HG02798 (cell line): ENCODE results near the gene RPS19BP1.
A peak's percentile ranks its signal among the peaks of the same experiment; 100 is the strongest.
"Not testable (repeated sequence)": the region's sequence is repeated elsewhere in the genome, so short reads cannot be mapped to it uniquely, and the experiment has no call there.

ENCODE experiments used
- ATAC-seq: cut with Tn5 transposase; IDR thresholded peaks from one replicate; pipeline ENCODE4 v1.9.1; 2021; ENCODE audit warnings: mild to moderate bottlenecking; ENCODE audit not compliant: unreplicated experiment, poor library complexity

Gene RPS19BP1

DNA sequence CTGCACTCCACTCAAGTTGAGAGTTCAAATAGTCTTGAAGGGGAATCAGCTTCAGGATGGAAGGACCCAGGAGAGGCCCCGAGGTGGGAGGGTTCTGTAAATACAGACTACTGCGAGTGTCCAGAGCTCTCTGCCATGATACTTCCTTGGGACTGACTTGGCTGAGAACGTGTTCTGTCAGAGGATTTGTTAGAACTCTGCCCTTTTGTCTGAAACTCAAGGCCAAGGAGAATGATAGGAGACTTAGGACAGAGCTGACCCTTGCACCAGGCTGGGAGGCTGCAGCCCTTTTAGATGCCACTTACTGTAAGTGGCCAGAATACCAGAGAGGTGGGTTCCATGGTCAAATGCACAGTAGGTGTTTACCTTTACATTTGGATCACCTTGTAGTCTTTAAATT is 15.1 kb downstream of the RPS19BP1 start:
- ATAC-seq = no peak

DNA sequence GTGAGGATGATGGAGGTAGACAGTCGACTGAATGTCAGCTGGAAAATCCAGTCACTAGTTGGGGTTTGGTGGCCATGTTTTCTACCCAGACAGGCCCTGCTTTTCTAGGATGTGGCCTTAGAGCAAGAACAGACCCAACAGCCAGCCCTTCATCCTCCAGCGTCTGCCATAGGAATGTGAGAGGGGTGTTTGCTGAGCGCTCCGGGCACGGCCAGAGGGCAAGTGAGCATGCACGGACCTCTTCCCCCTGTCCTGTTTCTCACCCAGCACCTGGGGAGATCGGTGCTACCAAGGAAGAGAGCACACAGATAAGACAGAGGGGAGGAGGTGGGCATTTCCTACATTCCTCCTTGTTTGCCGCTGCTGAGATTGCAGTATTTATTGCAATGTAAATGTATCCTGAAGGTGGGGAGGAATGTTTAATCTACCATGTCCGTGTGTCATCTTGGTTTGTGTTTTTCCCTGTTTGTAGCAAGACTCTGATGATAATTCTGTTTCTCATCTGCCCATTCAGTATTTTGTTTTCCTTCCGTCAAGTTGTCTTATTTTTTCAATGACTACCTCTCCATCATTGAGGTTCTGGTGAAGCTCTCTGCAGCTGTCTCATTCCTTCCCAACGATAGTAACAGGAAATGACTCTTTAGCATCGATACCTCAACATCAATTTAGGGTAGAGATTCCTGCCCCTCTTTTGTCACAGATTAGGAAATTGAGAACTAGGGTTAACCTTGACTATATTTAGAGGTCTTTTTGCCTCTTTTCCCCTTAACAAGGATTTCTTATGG is 17.1 kb downstream of the RPS19BP1 start:
- ATAC-seq = no peak

DNA sequence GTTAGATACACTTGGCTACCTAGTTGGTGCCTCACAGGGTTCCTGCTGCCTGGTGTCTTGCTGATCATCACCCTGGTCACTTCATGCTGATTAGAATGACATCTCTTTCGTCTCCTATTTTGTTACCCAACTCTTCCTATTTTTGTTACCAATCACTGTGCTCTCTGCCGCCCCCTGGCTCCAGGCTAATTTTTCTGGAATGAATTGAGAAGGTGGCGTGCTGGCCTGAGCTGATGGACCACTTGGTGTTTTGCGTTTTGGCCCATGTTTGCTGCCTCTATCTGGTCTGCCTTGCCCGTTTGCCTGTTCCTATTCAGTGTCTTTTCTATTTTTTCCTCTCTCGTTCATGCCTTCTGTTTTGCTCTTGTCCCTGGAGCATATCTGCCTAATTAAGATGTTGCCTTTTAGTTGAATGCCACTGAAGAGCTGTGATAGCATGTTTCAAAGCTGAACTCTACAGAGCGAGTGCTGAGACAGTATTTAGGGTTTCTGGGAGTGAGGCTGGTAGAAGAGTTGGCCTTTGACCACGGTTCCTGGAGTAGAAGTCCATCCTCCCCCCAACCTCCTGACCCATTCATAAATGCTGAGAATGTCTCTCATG is 18.1 kb downstream of the RPS19BP1 start:
- ATAC-seq = no peak

DNA sequence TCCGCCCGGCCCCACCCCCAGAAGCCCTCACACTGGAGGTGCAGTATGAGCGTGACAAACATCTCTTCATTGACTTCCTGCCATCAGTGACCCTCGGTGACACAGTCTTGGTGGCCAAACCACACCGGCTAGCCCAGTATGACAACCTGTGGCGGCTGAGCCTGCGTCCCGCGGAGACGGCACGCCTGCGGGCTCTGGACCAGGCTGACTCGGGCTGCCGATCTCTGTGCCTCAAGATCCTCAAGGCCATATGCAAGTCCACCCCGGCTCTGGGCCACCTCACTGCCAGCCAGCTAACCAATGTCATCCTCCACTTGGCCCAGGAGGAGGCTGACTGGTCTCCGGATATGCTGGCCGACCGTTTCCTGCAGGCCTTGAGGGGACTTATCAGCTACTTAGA is 18.8 kb downstream of the RPS19BP1 start:
- no peak for ATAC-seq

DNA sequence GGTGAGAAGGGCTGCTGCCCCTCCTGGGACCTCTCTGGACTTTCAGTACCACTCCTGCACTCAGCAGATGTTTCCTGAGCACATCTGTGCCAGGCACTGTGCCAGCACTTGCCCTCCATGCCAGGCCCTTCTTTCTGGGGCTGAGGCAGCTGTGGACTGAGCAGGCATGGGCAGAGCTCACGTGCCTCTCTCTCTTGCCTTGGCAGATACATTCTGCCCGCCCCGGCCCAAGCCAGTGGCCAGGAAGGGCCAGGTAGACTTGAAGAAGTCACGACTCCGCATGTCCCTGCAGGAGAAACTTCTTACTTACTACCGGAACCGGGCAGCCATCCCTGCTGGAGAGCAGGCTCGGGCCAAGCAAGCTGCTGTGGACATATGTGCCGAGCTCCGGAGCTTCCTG is 20.5 kb downstream of the RPS19BP1 start:
- no peak for ATAC-seq

DNA sequence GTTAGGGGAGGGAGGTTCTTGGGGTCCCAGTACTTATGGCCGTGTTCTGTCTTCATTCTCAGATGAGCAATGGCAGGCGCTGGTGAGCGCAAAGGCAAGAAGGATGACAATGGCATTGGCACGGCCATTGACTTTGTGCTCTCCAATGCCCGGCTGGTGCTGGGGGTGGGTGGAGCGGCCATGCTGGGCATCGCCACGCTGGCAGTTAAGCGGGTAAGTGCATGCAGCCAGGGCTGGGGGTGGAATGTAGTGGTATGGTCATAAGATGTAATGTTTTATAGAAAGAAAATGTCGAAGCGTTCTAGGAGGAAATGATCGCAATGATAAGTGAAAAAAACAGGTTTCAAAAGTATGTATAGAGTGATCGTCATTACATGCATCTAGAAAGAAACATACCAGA is 21.3 kb downstream of the RPS19BP1 start:
- no peak for ATAC-seq

DNA sequence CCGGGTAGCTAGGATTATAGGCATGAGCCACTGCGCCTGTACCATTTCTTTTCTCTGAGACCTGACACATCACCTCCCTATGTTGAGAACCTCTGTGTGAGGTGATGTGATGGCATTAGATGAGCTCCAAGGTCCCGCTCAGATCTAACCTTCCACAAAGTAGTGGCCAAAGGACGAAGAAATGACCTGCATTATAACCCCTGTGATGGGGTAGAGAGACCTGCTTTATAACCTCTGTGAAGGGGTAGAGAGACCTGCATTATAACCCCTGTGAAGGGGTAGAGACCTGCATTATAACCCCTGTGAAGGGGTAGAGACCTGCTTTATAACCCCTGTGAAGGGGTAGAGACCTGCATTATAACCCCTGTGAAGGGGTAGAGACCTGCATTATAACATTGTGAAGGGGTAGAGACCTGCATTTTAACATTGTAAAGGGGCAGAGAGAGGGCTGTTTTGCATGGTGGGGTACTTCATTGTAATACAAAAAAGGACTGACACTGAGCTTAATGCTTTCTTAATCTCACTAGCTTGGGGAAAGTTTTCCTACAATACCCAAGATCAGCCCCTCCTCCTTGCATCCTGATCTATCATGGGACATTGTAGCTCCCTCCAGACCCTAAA is 21.9 kb downstream of the RPS19BP1 start:
- no peak for ATAC-seq

DNA sequence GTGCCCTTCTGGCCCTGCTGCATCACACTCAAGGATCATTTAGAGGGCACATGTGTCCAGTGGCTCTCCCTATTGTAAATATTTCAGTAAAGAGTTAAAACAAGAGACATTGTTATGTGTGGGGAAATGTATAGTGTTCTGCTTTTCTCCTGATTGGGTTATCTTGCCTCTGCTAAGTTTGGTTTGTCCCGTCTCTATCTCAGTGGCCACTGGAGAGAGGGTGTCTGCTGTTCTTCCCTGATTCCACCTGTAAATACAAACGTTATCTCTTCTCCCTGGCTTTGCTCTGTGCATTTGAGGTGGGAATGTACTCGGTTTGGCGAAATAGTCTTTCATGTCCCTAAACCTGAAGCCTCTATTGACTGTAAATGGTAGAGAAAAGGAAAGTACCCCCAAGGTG is 24.2 kb downstream of the RPS19BP1 start:
- no peak for ATAC-seq

DNA sequence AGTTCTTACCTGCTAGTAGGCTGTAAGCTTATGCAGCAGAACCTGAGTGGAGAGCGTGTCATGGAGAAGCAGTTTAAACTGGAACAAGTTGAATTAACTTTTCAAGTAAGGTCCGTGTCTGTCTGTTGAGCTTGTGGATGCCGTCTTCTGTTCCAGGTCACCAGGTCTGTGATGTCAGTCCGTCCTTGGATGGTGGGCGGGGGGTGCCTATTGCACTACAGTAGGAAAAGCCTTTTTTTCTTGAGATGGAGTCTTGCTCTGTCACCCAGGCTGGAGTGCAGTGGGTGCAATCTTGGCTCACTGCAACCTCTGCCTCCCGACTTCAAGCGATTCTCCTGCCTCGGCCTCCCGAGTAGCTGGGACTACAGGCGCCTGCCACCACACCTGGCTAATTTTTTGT is 25.5 kb downstream of the RPS19BP1 start:
- ATAC-seq = not testable (repeated sequence)

DNA sequence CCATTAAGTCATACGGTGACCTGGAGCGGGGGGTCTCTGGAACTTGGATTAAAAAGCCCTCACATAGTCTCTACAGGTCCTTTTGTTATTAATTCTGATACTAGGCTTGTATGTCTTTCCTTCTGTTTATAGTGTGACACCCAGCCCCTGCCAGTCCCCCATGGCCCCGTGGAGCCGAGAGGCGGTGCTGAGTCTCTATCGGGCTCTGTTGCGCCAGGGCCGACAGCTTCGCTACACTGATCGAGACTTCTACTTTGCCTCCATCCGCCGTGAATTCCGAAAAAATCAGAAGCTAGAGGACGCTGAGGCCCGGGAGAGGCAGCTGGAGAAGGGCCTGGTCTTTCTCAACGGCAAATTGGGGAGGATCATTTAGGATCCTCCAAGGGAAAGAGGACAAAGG is 28.5 kb downstream of the RPS19BP1 start:
- no peak for ATAC-seq

DNA sequence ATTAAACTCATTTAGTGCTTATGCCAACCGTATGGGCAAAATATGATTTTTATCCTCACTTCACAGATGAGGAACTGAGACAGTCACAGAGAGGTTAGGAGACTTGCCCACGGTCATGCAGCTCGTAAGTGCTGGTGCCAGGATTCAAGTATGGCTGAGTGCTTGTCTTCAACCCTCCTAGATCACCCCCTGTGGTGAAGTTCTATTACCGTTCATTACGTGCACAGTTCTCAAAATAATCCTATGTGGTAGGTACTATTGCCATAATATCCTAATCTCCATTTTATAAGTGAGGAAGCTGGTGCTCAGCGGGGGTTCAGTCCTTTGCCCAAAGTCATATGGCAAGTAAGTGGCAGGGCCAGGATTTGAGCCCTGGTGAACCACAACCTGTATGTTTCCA is 28.9 kb downstream of the RPS19BP1 start:
- no peak for ATAC-seq

DNA sequence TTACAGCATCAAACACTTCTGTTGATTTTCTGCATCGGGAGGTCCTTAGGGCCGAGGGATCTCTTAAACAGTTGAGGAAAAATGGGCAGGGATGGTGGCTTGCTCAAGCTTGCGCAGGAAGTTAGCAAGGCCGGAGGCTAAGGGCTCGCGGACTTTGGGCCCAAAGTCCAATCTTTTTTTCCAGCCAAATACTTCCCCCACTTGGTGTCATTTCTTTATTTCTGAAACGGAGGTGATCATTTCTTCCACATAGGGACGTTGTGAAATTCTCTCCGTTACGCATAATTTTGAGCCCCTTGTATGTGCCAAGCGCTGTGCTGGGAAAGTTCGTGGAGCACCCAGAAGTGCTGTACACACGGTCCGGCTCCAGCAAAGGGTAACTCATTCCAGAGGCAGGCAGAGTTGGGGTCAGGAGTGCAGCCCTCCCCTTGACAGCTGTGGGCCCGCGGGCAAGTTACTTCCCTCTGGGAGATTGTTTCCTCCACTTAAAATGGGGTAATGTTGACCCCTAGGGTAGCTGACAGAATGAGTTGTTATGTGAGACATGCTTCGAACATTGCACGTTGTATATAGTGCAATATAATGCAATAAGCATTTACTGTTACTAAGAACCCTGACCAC is 29.6 kb downstream of the RPS19BP1 start:
- peak; percentile 1 for ATAC-seq

DNA sequence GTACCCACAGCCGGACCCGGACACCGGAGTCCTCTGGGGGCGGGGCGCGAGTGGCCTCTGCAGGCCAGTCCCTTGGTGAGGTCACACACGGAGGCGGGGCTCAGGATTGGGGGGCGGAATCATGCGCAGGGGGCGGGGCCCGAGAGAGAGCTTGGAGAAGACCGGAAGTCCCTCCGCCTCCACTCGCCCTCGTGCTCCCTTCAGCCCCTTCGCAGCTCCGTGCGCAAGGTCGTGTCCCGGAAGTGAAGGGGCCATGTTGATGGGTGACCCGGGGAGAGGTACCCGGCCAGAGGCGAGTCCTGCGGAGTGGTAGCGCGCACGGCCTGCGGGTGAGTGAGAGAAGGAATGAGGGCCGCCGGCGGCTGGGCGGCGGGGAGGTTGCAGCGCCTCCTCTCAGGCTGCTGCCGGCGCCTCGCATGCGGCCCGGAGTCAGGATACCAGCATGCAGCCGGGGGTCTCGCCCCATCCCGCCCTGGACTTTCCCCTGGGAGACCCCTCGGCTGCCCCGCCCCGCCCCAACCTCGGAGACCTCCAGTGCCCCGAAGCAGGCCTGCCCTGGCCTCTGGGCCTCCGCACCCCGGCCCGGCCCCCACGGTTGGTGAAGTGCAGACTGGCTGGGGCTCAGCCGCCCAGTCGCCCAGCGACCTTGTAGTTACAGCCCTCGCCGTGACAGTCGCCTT is 30.3 kb downstream of the RPS19BP1 start, which contains the start of gene MIEF1:
TSS of gene MIEF1 (plus strand) at position 182 of the 680 bp plus-strand sequence. CDS start 9,005 bp downstream, outside the sequence.
- ATAC-seq = peak; percentile 94

DNA sequence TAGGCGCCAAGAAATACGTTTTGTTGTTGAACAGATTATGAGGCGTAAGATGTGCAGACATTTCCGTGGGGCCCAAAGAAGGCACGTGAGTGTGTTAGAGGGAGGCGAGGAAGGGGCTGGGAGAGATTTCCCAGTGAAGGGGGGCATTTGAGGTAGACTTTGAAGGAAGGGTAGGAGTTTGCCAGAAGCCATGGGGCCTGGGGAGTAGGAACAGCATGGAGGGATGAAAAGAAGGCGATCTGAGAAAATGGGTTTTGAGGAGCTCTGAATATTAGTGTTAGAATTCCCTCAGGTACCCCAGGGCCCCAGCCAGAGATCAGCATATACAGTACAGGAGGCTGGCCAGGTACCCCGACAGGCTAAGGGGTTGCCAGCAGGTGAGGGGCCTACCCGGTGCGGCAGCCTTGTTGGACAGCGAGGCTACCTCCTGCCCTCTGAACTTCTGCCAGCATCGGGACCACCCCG is 30.9 kb downstream of the RPS19BP1 start:
- no peak for ATAC-seq

DNA sequence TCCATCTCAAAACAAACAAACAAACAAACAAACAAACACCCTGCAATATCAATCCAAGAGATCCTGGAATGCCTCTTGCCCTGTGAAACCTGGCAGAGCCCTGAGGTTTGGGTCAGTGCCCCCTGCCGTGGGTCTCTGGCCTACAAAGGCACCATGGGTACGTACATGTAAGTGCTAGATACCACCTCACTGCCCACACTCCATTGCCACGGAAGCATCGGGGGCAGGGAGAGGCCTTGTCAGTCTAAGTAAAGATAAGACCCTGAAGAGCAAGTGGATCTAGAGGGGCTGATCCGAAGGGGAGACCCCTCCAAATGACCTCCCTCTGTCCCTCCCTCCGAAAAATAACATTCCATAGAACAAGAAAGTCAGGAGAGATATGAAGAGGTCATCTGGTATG is 32.4 kb downstream of the RPS19BP1 start:
- ATAC-seq = no peak

DNA sequence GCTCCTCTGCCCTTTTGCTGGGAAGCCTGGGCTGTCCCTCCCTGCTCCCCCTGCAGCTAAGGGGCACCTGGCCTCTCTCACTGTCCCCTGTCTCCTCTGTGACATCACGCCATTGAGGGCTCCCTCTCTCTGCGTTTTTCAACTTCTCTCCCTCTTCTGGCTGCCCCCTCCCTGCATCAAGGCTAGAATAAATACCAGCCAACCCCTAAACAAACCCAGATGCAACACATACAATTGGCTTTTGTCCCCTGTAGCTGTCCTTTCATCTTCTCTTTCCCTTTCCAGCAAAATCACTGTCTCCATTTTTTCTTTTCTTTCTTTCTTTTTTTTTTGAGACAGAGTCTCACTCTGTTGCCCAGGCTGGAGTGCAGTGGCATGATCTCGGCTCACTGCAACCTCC is 33.7 kb downstream of the RPS19BP1 start:
- ATAC-seq = no peak

DNA sequence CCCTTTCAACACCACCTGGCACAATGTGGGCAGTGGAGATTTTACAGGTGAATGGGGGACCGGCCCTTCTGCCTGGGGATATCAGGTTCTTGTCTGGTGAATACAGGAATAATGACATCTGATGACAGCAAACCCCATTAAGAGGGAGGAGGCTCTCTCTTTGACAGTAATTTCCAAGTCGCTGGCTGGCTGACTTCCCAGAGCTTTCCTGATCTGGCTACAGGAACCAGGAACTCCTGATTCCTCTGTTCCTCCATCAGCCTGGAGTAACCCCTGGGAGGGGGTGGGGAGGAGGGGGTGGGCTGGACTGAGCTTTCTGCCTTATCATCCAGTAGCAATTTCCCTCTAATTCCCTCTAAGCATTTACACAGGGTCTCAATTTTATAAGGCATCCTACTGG is 34.2 kb downstream of the RPS19BP1 start:
- no peak for ATAC-seq

DNA sequence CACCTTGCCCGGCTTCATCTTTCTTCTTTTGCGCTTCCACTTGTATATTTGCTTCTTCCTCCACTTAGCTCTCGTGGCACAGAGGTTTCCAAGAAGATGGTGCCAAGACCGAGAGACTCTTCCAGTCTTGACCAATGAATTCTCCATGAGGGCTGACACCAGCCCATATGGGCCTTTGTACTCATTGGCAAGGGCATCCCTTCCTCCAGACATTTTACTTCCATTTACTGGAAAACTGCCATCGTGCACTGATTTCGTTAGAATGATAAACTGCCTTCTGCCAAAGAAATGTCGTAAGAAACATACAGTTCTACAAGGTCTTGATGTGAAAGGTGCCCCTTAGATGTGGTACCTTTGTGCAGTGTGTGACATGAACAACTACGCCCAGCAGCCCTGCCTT is 35.1 kb downstream of the RPS19BP1 start:
- no peak for ATAC-seq

DNA sequence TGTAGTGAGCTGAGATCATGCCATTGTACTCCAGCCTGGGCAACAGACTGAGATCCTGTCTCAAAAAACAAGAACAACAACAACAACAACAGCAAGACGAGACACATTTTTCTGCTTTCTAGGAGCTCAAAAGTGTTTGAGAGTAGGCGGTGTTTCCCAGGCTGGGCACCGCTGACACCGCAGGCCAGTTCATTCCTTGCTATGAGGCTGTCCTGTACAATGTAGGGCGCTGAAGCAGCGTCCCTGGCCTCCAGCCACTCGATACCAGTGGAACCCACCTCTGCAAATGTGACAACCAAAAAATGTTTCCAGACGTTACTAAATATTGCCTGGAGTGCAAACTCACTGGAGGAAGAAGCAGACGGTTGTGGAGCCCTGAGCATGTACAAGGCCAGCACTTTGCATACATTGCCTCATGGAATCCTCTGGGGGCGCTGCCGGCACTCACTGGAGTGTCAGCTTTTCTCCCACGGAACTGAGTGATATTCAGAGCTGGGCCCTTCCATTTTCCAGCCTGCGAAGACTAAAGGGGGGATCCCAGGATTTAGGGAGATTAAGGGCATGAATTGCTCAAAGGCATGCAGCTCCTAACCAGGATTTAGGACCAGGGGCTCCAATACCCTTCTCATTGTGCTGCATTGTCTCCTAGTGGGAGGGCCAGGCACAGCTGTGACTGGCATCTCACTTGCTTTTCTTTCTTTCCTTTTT is 36.3 kb downstream of the RPS19BP1 start:
- peak; percentile 57 for ATAC-seq
